GM20431 (cell line): ENCODE measurements around the gene ATP2B3.

Source experiments
- in situ Hi-C: fragments of 300-500 bp; cut with MseI, MboI; formaldehyde crosslinking; loops from one replicate; pipeline ENCODE4 v1.15.0; 2020; ENCODE audit warnings: low sequenced_read_pairs; ENCODE audit not compliant: unreplicated experiment

The ATP2B3 gene

GRCh38 chrX:153517423-153517822 is at the start of gene ATP2B3:
ATP2B3 (plus strand) TSS chrX:153517642; CDS start chrX:153536248, 18,606 bp downstream.
- in situ Hi-C loops = no loop called here

DNA sequence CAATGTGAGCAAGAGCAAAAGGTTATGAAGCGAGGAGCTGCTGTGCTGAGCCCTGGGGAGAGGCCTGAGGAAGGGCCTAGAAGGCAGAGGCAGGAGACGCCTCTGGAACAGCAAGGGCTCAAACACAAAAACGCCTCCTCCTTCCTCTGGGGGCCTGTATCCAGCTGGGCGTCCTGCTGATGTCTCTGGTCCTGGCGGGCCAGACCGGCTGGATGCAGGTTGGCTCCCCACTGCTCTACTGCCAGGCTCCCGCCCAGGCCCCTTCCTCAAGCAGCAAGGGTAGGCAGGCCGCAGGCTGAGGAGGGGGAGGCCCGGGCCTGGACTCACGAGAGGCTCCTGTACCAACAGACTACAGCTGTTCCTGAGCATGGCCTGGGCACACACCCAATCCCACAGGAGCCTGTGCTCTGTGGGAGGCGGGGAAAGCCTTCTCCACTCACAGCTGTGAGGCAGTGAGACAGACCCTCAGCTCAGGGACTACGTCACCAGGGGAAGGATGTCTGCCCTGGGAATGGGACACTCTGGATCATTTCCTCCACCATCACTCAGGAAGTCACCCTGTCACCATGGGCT is 49.3 kb upstream of the ATP2B3 start:
- in situ Hi-C loops = no loop called here

GRCh38 chrX:153469811-153470410 is 47.5 kb upstream of the ATP2B3 start:
- in situ Hi-C loops = no loop called here

GRCh38 chrX:153470411-153471363 is 46.8 kb upstream of the ATP2B3 start, which contains the start of gene HAUS7:
HAUS7 (minus strand) TSS chrX:153470576; CDS start chrX:153470557, 19 bp downstream.
- in situ Hi-C loops = no loop called here

- in situ Hi-C loops = no loop called here
These were observed 45.7 kb upstream of the ATP2B3 start for GRCh38 chrX:153471663-153472280.

- in situ Hi-C loops = no loop called here
These were observed 44.3 kb upstream of the ATP2B3 start for GRCh38 chrX:153473126-153473525.

DNA sequence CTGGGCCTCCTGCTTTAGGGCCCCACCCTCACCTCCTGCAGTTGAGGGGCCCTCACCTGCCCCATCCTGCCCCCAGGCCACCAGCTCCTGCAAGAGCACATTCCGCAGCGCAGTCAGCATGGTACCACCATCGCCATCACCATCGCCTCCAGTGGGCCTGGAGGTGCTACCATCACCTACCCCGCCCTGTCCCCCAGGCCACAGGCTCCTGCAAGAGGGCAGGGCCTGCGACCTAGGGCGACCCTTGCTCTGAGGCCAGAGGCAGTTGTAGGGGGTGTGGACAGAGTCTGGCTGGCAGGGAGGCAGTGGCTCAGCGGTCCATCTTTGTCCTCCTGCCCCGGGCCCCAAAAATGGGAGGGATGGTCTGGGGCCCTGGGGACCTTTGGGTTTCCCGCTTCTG is 43.2 kb upstream of the ATP2B3 start:
- in situ Hi-C loops = no loop called here

GRCh38 chrX:153474718-153475117 is 42.7 kb upstream of the ATP2B3 start:
- in situ Hi-C loops = no loop called here

DNA sequence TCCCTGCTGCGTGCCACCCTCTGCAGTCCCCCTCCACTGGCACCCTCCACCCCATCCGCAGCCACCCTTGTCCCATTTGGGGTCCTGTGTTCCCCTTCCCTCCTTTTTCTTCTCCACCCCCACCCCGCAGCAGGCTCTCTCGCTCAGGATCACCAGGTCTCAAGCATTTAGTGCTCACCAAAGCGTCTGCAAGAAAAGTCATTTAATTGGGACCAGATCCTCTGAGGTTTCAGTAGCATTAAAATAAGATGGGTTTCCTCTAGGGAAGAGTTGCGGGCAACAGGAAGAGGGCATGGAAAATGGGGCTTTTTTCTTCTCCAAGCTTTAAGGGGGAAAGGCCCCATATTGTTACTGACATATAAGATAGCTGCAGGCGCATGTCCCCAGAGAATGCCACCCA is 42.2 kb upstream of the ATP2B3 start:
- in situ Hi-C loops = no loop called here

GRCh38 chrX:153475751-153476281 is 41.6 kb upstream of the ATP2B3 start:
- in situ Hi-C loops = no loop called here

DNA sequence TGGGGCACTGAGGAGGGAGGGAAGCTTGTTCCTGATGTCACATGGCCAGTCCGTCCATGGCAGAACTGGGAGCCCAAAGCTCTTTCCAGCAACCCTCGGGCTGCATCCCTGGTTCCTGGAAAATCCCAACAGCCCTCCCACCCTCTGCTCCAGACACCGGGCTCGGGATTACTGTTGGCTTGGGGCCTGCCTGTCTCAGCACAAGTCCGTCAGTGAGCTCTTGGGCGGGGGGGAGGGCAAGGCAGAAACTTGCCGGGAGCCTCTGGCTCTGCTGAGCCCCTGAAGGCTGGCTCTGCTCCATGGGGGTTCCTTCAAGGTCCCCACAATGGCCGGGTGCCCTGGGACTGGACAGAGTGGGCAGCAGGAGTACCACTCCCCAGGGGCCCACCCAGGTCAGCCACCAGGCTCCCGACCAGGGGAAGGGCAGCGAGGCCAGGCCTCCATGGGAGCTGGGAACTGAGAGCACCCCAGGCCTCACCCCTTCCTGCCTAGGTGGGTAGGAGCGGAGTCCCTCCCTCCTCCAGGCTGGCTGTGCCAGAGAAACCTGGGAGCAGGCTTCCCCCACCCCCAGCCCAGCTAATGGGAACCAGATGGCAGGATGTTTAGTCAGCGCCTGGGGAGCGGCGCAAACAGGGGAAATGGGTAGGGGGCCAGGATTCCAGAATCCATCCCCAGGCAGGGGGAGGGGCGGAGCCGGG is 40.6 kb upstream of the ATP2B3 start:
- in situ Hi-C loops = no loop called here

- in situ Hi-C loops = no loop called here
These were observed 40.0 kb upstream of the ATP2B3 start for GRCh38 chrX:153477364-153477857.

- in situ Hi-C loops = no loop called here
These were observed 39.5 kb upstream of the ATP2B3 start for GRCh38 chrX:153477901-153478300.

GRCh38 chrX:153478746-153479145 is 38.7 kb upstream of the ATP2B3 start:
- in situ Hi-C loops = no loop called here

DNA sequence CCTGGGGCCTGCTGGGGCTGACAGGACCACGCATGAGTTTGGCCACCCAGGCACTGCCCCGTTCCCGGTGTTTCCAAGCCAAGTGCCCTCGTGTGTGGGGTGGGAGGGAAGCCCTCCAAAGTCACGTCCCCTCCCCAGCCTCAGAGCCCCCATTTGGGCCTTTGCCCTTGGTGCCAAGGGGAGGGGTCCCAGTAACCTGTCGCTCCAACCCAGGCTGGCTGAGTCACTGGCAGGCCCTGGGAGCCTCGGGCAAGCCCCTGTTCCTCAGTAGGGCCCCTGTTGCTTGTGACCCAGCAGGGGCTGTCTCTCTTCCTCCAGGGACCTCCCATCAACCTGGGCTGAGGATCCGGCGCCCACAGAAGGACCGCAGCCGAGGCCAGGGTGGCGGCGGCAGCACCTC is 36.4 kb upstream of the ATP2B3 start:
- in situ Hi-C loops = no loop called here

GRCh38 chrX:153482376-153483015 is 34.9 kb upstream of the ATP2B3 start:
- in situ Hi-C loops = no loop called here

DNA sequence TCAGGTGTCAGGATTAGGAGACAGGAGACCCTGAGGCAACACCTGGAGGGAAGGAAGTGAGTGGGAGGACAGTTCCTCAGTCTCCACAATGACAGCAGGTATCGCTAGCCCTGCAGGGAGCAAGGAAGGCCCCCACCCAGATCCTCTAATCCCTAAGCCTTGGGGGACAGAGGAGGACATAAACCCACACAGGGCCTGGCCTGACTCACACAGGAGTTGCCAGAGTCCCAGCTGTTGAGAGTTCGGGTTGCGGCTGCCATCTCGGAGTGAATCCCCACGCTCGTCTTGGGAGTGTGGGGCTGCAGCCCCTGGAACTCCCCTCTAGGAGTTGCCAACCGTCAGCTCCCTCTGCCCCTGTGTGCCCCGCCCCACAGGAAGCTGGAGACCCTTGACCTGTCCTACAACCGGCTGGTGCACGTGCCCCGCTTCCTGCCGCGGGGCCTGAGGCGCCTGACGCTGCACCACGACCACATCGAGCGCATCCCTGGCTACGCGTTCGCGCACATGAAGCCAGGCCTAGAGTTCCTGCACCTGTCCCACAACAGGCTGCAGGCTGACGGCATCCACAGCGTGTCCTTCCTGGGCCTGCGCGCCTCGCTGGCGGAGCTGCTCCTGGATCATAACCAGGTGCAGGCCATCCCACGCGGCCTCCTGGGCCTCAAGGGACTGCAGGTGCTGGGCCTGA is 31.9 kb upstream of the ATP2B3 start:
- in situ Hi-C loops = no loop called here

DNA sequence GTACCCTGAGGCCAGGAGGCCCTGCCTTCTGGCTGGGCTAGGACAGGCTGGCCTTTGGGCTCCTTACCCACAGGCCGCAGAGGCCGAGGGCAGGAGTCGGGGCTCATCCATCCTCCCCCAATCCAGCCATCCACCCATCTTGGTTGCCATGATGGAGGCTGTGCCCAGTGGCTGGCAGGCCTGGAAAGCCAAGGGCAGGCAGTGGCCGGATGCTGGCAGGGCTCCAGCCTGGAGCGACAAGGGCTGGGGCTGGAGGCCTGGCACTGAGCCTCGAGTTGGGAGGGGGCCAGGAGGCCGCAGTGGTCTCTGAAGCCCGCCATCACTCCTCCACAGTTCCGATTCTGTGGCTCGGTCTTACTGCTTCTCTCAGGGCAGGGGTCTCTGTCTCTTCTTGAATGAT is 31.3 kb upstream of the ATP2B3 start:
- in situ Hi-C loops = no loop called here
